Fibroblast of skin of back (primary cell): ENCODE measurements around the gene TBXAS1.
"Not testable (repeated sequence)": the region's sequence is repeated elsewhere in the genome, so short reads cannot be mapped to it uniquely, and the experiment has no call there.

Source experiments
- DNase-seq: peaks from one replicate; pipeline ENCODE4 v3.0.0-alpha.2; 2013

Gene TBXAS1

GRCh38 chr7:139915864-139916716 lies 87.0 kb downstream of the TBXAS1 start:
- peak; percentile 98 for DNase-seq

GRCh38 chr7:139916717-139917395 lies 87.8 kb downstream of the TBXAS1 start:
- no peak for DNase-seq

DNA sequence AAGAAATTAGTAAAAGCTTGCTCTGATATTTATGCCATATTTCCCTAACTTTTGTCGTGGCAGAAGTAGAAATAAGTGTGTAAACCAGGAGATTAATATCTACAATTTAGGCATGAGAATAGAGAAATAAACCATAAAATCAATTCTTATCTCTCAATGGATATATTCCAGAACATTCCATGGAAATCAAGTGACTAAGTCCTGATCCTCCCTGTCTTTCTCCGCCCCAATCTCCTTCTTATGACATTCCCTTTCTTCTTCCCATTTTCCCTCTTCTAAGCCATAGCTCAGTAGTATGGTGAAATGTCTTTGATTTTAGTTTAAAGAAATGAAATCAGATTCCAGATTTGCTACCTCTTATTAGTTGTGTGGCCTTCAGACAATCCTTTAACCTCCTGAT lies 88.8 kb downstream of the TBXAS1 start:
- DNase-seq: no peak

DNA sequence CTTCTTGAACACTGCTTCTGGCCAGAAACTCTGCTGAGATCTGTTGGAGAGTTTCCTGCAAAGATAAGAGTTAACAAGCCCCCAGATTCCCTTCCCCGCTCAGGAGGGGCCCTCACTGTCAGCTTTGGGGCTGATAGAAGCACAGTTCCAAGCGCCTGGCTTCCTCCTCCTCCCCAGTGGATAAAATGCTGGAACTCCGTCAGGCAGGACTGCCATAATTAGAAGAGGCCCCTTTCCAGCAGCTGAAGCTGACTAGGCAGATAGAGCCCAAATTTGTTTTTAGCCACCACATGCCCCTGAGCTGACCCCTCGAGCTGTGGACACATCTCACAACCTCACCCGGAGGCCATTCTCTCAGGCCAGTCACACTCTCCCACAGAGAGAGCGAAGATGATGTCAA lies 89.4 kb downstream of the TBXAS1 start:
- DNase-seq: no peak

- DNase-seq: no peak
Observed at GRCh38 chr7:139923090-139923489, 94.0 kb downstream of the TBXAS1 start.

DNA sequence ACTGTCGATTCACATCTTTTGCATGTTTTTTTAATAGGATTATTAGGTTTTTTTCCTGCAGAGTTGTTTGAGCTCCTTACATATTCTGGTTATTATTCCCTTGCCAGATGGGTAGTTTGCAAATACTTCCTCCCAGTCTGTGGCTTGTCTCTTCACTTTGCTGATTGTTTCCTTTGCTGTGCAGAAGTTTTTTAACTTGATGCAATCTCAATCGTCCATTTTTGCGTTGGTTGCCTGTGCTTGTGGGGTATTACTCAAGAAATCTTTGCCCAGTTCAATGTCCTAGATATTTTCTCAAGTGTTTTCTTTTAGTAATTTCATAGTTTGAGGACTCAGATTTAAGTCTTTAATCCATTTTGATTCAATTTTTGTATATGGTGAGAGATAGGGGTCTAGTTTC lies 95.4 kb downstream of the TBXAS1 start:
- no peak for DNase-seq

DNA sequence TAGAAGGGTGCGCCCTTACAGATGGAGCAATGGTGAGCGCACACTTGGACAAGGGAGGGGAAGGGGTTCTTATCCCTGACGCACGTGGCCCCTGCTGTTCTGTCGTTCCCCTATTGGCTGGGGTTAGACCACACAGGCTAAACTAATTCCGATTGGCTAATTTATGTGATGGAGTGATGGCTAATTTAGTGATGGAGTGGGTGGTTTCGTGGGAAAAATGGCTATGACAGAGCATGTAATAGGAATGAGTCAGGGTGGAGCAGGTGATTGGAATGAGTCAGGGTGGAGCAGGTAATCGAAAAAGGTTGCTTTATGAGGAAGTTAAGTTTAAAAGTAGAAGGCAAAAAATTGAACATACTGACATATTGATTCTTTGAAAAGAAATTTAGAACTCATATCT lies 100.2 kb downstream of the TBXAS1 start:
- DNase-seq: not testable (repeated sequence)

GRCh38 chr7:139930286-139930965 lies 101.4 kb downstream of the TBXAS1 start:
- DNase-seq: no peak

DNA sequence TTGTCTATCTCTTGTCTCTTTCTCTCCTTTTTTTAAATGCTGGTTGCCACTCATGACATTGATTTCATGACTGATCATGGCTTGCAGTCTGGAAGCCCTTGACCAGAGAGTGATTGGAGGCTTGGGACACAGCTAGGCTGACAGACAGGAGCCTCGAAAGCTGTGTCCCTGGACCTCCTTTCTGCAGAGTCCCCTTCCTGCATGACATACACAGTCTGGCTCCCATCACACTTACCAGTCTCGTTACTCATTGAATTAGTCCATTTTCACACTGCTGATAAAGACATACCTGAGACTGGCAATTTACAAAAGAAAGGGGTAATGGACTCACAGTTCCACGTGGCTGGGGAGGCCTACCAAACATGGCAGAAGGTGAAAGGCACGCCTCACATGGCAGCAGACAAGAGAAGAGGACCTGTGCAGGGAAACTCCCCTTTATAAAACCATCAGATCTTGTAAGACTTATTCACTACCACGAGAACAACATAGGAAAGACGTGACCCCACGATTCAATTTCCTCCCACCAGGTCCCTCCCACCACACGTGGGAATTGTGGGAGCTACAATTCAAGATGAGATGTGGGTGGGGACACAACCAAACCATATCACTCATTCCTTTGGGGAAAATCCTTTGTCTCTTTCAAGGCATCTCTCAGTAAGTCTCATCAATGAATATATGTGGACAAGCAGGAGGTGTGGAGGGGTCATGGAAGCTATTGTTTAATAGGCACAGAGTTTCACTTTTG lies 102.3 kb downstream of the TBXAS1 start:
- no peak for DNase-seq

DNA sequence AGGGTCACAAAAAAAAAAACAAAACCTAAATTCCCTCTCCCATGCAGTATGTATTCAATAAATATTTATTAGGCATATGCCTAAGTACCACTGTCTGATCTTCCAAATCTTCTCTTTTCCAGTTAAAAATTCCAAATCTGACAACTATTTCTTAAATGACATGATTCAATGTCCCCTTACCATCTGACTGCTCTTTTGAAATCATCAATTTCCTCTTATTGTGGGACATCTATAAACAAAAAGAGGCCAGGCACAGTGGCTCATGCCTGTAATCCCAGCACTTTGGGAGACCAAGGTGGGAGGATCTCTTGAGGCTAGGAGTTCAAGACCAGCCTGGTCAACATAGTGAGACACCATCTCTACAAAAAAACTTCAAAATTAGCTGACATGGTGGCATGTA lies 103.5 kb downstream of the TBXAS1 start:
- DNase-seq: no peak

- DNase-seq: peak; percentile 68
Observed at GRCh38 chr7:139936760-139937310, 107.8 kb downstream of the TBXAS1 start.

GRCh38 chr7:139937715-139938114 lies 108.7 kb downstream of the TBXAS1 start:
- DNase-seq: no peak

DNA sequence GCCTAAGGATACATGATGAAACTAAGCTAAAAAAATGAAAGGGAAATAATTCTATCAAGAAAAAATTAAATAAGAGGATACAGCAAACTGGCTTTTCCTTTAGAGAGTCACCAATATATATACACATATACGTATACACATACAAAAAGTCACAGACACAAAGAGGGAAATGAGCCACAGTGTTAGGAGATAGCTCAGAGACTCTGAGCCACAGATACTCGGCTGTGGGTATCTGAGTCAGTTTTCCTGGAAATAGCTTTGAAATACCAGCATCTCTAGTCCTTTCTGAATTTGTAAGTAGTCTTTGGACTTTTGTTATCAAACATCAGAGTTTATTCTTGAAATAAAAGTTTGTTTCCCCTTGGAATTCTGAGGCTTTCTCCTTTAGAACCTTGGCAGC lies 111.8 kb downstream of the TBXAS1 start:
- no peak for DNase-seq

DNA sequence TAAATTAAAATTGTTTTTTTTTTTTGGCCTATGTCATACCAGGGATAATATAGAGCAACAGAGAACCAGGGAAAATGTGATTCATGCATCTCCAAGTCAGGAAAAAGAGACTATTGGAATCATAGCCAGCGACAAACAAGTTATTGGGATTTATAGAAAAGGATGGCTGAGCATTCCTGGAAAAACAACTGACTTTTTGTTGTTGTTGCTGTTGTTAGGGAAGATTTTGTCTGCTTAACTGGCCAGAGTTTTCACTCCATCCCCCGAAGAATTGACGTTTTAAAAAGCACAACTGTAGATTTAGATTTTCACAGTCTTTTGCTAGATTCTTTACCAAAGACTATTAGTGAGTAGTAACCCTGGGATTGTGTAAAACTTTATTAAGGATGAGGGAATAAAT lies 112.4 kb downstream of the TBXAS1 start:
- DNase-seq: no peak

GRCh38 chr7:139941866-139942265 lies 112.8 kb downstream of the TBXAS1 start:
- no peak for DNase-seq

- DNase-seq: peak; percentile 36
Observed at GRCh38 chr7:139942636-139943035, 113.6 kb downstream of the TBXAS1 start.

GRCh38 chr7:139943401-139943800 lies 114.3 kb downstream of the TBXAS1 start:
- no peak for DNase-seq

DNA sequence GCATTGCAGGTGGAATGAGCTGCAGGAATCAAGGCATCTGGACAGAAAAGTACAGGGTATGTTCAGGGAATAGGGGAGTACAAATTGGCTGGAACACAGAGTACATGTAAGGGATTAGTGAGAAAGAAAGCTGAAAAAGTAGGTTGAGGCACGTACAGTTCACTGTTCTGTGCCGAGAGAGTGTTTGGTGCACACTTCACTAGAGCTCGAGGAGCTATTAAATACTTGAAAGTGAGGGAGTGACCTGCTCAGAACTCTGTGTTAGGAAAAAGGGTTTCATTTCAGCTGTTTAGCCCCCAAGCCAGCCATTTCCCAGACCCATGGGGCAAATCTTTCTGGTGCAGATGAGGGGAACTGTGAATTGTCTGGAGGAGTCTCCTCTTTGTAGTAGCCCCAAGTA lies 115.2 kb downstream of the TBXAS1 start:
- DNase-seq: no peak

DNA sequence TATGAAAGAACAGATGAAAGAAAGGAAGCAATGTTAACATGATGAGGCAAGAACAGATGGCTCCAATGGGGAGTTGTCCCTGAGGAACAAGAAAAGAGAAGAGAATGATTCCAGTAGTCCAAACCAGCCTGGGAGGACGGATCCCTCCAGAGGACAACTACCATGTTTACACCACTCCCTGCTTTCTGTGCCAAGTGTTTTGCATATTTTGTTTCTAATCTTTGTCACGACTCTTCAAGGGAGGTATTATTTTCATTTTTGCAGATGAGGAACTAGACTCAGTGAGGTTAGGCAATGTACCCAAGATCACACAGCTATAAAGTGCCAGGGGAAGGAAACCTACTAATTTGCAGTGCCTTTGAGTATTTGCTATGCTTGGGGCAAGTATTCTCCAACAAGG lies 117.5 kb downstream of the TBXAS1 start:
- no peak for DNase-seq

DNA sequence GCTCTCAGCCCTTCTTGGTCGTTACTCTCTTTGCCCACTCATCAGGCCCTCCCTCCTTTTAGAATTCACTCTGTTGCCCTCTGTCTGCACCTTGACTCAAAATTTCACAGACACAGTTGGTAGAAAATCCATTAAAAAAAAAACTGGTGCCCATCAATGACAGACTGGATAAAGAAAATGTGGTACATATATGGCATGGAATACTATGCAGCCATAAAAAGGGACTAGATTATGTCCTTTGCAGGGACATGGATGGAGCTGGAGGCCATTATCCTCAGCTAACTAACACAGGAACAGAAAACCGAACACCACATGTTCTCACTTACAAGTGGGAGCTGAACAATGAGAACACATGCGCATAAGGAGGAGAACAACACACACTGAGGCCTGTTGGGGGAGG lies 118.0 kb downstream of the TBXAS1 start:
- no peak for DNase-seq

DNA sequence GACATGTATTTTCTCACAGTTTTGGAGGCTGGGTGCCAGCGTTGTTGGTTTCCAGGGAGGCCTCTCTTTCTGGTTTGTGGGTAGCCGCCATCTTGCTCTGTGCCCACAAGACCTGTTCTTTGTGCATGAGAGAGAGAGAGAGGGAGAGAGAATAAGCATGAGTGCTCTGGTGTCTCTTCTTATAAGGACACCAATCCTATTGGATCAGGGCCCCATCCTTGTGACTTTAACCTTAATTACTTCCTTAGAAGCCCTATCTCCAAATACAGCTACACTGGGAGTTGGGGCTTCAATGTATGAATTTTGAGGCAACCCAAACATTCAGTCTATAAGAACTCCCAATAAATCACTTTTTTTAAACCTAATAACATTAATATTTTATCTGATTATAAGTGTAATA lies 119.1 kb downstream of the TBXAS1 start:
- DNase-seq: no peak

GRCh38 chr7:139948587-139949335 lies 119.7 kb downstream of the TBXAS1 start:
- no peak for DNase-seq
